Cerebellar cortex (tissue), 1 donor: ENCODE results near the gene ETS2.

Experiments
- DNase-seq: peaks from one replicate; pipeline ENCODE4 v3.0.0-alpha.2; 2015; ENCODE audit warnings: low spot score

The ETS2 gene

DNA sequence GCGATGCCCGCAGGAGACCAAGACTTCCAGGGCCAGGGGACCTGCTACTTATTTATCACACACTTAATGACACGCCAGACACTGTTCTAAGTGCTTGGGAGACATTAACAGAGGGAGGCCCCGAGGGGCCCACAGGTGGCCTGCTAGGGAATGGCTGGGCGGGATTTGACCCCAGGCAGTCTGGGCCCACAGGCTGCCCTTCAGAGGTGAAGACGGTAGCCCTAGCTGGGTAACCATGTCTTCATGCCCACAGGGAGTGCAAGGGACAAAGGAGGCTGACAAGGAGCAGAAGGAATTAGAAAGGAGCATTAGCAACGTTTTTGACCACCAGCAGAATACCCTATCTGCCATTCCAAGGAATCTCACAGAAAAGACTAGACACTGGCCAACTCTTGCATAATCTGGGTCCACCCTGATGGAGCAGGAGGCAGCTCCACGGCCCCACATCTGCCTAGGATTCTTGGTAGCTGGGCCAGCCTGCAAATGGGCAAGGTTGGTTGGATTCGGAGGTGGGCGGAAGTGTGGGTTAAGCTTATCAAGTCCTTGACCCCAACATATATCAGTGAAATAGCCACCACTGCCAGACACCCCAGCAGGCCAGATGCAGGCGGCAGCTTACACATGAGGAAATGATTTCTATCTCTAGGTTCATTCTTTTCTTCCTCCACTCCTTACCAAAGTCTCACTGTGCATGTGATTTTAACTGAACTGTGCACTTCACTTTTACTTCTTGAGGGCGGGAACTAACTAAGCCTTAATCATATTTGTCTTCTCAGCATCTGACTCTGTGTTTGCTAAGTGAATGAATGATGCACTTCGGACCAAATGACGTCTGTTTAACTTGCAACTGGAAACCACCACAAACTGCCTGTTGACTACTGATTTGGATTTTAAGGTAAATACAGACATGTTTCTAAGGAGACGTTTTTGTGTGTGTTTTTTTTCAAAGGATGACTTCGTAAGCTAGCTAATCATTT is 3.4 kb upstream of the ETS2 start:
- no peak for DNase-seq

DNA sequence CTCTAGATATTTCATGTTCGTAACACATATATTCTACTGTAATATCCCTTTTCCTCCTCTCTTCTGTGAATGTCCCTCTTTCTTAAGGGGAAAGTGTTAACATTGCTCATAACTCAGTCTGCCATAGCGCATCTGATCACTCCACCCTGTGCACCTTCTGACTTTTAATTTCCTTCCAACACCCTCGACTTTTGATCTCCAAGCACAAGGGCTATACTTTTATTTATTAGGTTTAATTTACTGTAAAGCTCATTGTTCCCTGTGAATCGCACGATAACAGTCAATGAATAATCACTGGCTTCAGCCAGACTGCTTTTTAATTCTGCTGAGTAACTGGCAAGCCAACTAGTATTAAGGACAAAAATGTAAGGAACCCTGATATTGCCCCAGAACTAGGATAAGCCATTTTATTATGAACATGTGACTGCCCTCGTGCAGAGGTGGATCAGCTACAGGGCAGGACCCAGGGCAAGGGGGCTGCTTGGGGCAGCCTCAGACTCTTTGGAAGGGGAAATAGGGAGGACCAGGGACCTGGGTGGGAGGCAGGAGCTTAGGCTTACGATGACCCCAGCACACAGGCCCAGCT is 2.6 kb upstream of the ETS2 start:
- no peak for DNase-seq

DNA sequence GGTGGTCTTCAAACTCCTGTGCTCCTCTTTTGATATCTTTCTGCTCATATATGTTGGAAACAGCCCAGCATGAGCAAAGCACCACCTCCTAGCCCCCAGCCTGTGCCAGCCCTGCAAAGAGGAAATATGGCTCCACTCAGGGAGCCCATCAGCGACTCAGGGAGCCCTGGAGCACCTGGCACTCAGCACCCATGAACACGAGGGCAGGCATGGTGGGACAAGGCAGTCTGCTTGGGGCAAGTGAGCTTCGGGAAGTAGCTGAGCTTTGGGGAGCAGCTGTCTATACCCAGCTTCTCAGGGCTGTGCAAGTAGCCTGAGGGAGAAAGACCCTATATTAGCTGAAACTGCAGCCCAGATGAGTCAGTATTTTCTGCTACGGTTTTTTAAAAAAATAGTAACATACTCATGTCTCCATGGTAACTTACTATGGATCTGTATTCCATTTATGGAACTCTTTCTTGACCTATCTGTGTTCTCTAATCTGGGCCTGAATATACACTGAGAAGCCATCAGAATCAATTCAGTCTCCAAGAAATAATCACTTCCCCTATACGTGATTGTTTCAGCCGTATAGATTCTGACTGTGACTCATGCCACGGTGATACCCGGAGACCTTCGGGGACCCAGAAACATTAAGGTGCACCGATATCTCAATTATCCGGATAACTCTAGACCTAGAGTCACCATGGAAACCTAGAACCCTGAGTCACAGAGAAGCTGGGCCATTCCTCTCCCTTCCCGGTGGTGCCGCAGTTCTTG is 1.5 kb upstream of the ETS2 start:
- DNase-seq: no peak

- peak; percentile 41 for DNase-seq
These were observed 871 bp upstream of the ETS2 start for GRCh38 chr21:38804789-38805327.

DNA sequence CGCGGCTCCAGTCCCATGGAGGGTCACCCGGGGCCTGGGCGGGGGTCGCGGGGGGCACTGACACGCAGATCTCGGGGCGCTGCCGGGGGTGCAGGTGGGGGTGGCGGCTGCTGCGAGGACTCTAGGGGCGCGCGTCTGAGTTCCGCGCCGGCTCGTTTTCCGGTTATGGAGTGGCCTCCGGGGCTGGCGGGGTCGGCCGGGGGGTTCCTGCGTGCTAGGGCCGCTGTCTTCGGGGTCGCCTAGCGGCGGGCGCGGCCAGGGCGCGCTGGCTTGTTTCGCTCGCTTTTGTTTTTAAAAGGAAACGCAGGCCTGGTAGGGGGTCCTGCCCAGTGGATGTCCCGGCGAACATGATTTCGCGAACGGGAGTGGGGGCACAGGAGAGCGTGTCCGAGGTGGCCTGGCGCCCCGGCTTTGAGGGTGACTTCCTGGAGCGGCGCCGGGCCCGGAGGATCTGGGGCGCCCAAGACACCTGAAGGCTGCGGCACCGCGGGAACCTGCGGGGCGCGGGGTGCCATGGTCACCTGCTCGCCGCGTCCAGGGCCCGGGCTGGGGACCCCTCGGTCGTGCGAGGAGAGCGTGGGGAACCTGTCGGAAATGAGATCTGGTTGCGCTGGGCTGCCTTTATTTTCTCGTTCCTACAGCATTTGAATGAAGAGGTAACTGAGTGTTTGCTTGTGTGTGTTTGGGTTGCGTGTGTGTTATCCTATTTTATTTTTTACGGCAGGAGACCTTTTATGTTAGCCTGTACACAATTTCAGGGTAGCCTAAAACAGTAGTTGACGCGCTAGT is 618 bp downstream of the ETS2 start:
- peak; percentile 19 for DNase-seq

DNA sequence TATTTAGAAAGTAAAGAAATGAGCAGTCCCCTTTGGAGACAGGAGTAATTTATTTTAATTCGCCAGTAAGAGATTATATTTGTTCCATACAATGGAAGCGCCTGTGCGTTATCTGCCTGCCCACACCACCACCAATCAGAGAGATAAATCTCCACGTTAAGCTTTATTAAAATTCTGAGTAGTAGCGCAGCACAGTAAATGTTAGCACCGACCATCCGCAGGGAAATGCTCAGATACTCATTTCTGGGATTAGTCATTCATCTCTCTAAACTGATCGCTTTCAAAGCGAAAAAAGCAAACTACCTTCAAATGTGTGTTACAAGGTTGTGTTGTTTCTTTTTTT is 1.2 kb downstream of the ETS2 start:
- DNase-seq: no peak

DNA sequence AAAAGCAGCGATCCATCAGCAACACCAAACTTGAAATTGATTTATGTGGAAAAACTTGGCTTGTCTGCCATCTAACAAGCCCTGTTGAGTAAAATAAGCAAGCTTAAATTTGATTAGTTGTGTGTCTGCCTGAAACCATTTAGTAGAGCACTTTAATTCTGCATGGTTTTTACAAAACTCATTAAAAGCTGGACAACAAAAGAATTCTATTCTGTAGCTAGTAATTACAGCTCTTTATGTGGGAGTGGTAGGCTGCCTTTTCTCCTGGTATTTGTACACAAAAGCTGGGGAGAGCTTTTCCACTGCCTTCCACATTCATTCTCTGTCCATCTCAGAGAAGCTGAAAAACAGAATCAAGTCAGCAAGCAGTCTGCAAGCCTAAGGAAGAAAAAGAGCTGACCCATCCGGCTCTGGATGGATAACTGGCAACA is 1.7 kb downstream of the ETS2 start:
- peak; percentile 22 for DNase-seq

GRCh38 chr21:38807986-38808385 is 2.3 kb downstream of the ETS2 start:
- no peak for DNase-seq

DNA sequence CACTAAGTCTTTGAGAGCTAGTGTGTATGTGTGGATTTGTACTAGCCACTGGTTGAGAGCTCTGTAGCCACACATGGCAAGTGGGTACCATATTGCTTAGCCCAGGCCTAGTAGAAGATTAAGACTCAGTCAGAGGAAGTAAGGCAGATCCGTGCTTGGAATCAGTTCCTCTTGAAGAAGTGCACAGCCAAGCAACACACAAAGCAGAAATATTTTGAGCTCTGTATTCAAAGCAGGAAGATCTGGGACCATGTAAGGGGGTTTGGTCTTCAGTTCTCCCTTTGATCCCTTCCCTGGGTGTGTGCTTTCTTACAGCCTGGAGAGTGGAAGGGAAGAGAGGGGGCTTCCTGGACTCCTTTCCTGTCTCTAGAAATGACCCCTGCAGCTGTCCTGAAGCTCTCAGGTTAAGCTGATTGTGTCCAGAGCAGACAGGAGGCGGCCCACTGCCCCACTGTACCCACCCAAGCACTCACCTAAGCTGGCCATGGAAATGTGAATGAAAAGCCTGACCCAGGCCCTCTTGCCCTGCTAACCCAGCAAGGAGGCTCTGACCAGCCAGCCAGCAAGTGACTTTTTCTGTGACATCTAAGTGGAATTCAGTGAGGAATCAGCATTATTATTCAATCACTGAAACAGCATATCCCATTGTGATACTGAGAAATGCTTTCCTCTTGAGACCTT is 3.6 kb downstream of the ETS2 start:
- DNase-seq: no peak

DNA sequence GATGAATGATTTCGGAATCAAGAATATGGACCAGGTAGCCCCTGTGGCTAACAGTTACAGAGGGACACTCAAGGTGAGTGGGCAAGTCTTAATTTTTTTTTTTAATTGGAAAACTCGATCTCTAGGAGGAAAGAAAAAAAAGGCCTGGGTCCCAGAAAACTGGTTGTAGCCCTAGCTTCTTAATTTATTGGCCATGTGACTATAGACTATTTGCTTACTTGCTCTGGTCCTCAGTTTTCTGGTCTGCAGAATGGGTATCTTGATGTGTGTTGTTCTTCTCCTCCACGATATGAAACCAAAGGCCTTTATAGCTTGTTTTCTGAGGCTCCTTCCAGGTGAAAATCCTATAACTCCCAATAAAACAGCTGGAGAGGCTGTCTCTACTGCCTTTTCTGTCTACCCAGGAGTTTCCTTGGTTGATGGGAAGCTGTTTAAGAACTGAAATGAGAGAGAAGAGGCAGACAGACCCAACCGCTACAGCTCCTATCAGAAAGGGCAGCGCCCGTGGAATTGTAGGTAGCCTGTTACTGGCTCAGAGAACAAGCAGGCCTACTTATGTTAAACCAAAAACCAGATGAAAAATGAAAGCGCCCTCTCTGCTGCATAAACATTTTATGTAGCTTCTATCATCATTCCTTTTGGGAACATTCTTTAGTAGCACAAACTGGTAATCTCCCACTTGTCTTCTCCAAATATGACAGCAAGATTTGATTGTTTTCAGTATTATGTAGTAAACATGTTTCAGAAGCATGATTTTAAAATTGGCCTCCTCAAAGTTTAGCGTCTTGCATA is 4.5 kb downstream of the ETS2 start:
- no peak for DNase-seq

DNA sequence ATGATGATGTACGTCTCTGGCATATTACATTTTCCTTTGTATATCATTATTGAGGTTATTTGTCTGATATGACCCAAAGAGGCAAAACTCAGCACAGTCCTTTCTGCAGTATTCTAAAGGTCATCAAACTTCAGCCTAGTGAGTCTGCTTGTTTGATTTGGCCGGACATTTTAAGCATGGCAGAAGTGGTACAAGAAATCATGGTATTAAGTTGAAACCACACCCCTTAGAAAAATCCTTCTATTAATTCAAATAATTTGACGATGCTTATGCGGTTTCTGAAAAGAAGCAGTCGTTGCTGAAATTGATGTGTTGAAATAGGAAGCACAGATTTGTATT is 5.1 kb downstream of the ETS2 start:
- DNase-seq: no peak

DNA sequence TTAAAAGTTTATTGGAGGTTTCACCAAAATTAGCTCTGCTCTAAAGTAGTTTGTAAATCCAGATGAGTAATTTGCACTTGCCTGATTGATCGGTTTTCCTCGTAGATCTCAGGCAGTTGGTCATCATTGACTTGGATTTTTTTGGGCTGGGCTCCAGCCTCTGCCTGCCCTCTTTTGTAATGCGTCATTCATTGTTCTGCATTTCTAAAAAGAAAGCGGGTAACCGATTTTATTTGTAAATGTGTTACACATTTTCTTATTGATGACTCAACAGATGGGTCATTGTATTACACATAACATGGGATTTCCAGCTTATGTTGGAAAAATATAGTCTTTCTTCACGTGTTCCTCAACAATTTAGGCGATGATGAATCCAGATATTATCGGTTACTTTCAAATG is 5.5 kb downstream of the ETS2 start:
- no peak for DNase-seq

DNA sequence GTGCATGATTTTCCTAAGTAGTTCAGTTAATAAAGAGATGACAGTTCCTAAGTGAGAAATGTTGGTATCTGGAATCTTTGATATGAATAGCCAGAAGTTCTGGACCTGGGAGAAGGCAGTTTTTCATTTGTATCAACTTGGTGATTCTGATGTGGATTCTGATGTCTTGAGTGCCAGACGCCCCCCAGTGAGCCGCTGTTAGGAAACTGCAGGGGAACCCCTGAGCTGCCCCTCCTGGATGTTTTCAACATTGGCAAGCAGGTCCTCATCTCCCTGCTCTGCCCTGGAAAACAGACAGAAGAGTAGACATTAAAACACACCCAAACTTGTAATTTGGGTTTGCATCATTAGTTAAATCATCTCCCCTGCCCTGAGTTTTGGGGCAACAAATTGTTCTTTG is 7.4 kb downstream of the ETS2 start:
- DNase-seq: no peak

DNA sequence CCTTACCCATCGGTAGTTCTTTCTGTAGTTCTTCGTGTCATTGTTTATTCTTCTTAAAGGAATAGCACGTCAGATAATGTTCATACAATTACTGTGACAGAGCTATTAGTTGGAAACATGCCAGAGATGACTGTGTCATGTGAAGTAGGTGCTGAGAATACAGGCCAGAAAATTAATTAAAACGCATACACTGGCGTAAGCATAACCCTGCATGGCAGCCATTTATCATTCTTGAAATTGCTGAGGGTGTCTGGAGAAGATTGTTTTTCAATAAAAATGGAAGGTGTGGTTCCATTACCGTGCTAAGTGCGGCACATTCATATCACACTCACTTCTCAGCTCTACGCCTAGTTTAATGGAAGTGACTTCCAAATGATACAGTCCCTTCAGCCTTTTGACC is 7.8 kb downstream of the ETS2 start:
- DNase-seq: no peak

DNA sequence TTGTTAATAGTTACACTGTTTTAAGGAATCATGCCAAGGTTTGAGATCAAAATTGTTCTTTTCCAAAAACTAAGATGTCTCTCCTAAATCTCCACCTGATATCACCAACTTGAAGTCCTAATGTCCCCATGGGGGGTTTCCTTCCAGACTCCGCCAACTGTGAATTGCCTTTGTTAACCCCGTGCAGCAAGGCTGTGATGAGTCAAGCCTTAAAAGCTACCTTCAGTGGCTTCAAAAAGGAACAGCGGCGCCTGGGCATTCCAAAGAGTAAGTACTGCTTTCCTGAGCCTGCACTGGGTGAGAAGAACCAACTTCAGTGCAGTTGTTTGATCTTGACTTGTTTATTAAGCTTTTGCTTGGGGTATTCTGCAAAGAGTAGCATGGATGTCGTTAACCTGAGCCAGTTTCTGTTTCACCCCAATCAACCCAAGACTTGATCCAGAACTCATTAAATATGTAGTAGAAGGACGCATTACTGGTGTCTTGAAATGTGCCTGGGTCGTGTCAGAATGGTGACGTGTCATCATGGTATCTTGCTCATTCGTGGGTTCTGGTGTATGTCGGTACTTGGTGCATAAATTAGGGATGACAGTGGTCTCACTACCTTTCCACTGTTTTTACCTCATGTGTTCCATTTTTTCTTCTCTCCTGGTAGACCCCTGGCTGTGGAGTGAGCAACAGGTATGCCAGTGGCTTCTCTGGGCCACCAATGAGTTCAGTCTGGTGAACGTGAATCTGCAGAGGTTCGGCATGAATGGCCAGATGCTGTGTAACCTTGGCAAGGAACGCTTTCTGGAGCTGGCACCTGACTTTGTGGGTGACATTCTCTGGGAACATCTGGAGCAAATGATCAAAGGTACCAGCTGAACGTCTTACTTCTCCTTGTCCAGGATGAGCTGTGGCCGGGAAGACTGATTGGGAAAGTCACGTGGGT is 8.7 kb downstream of the ETS2 start:
- DNase-seq: no peak

DNA sequence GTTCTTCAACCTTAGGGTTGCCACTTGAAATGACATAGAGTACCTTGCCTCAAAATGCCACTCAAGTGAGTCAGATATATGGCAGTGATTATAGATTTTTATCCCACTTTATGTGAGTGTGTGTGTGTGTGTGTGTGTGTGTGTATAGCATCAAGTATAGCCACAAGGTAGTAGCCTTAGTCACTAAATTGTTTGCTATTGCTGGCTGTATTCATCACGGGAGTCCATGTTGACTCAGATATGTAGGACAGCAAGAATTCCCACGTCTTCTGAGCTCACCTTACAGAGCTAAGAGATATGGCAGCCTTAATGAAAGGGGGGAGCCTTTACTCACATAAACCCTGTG is 9.3 kb downstream of the ETS2 start:
- DNase-seq: no peak

- no peak for DNase-seq
These were observed 10.8 kb downstream of the ETS2 start for GRCh38 chr21:38816400-38816977.

DNA sequence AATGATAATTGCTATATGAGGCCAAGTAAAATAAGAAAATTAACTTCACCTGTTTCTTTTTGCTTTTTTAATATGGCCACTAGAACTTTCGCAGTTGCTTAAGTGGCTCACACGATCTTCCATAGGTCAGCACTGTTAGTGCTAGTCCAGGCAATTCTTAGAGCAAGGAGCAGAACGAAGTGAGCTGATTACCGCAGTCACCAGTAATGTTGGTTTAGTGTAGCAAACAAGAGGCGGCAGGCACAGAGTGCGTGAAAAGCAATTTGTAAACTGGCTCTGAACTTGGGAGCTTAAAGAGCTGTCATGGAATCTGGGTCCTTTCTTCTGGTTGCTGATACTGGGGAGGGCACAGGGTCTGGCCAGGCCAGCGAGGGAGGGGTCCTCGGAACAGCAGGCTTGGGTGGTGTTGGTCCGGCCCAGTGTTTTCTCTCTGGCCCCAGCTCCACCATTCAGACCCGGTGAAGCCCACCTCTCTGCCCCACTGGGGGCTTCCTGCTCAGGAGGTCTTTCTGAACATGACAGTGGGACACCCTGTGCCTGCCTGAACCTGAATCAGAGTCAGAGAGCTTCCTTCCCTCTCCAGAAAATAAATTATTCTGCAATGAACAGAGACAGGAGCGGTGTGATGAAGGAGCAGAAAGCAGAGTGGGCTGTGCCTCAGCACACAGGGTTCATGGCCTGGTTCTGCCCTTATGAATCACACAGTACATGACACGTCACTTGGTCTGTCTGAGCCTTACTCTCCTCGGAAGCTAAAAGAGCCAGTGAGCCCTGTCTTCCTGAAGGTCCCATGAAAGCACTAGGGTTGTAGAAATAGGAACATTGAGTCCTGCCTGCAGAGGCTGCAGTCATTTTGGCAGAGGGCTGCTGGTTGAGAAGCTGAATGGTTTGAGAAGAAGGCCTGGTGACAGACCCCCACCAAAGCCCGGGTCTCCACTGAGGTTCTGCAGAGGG is 11.9 kb downstream of the ETS2 start:
- DNase-seq: no peak
